Stimulated activated naive B cell treated with anti-CD40 and anti-IgM and Interleukin-4, amounts not matched to agents 10 μg/mL and 1 μg/mL and 100 μg/mL, for 72 hours (primary cell): ENCODE results near the gene PCDHB9.
"Not testable (repeated sequence)": the region's sequence is repeated elsewhere in the genome, so short reads cannot be mapped to it uniquely, and the experiment has no call there.

Experiments used
- ATAC-seq, 2 donors: fragments of 150-1000 bp; cut with Tn5 transposase; replicated peaks; 2 replicates each; pipeline ENCODE4 v1.10.0; 2021; ENCODE audit warnings: moderate library complexity in 1 of 2
- DNase-seq: peaks from one replicate; pipeline ENCODE4 v3.0.0; 2021
- H3K27ac Mint-ChIP-seq: one replicate; pipeline ENCODE4 v1.8.0; 2022; ENCODE audit warnings: mild to moderate bottlenecking, mixed read lengths
- H3K27me3 Mint-ChIP-seq, 2 donors: one replicate each; pipeline ENCODE4 v1.8.0; 2022; ENCODE audit warnings: mixed read lengths in 2 of 2
- H3K36me3 Mint-ChIP-seq, 2 donors: one replicate each; pipeline ENCODE4 v1.8.0; 2022; ENCODE audit warnings: mixed read lengths in 2 of 2, mild to moderate bottlenecking in 1 of 2
- H3K4me1 Mint-ChIP-seq, 2 donors: one replicate each; pipeline ENCODE4 v1.8.0; 2022; ENCODE audit warnings: mixed read lengths in 2 of 2, mild to moderate bottlenecking in 1 of 2
- H3K4me3 Mint-ChIP-seq, 2 donors: one replicate each; pipeline ENCODE4 v1.8.0; 2022; ENCODE audit warnings: mild to moderate bottlenecking in 2 of 2, mixed read lengths in 2 of 2, moderate library complexity in 1 of 2
- H3K9me3 Mint-ChIP-seq, 2 donors: one replicate each; pipeline ENCODE4 v1.8.0; 2022; ENCODE audit warnings: mixed read lengths in 2 of 2, mild to moderate bottlenecking in 1 of 2

Gene PCDHB9

DNA sequence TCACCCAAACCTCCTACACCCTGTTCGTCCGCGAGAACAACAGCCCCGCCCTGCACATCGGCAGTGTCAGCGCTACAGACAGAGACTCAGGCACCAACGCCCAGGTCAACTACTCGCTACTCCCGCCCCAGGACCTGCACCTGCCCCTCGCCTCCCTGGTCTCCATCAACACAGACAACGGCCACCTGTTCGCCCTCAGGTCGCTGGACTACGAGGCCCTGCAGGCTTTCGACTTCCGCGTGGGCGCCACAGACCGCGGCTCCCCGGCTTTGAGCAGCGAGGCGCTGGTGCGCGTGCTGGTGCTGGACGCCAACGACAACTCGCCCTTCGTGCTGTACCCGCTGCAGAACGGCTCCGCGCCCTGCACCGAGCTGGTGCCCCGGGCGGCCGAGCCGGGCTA lies 14.2 kb downstream of the PCDHB9 start:
- DNase-seq, H3K4me1 Mint-ChIP-seq, H3K27ac Mint-ChIP-seq, H3K4me3 Mint-ChIP-seq, H3K36me3 Mint-ChIP-seq, ATAC-seq: not testable (repeated sequence)
- Mint-ChIP-seq H3K27me3 (peaks cover 41 to 45% of the 10 kb centered on the region in 2 donors), H3K9me3 (peaks cover 22 to 25% of the 10 kb centered on the region in 2 donors)

DNA sequence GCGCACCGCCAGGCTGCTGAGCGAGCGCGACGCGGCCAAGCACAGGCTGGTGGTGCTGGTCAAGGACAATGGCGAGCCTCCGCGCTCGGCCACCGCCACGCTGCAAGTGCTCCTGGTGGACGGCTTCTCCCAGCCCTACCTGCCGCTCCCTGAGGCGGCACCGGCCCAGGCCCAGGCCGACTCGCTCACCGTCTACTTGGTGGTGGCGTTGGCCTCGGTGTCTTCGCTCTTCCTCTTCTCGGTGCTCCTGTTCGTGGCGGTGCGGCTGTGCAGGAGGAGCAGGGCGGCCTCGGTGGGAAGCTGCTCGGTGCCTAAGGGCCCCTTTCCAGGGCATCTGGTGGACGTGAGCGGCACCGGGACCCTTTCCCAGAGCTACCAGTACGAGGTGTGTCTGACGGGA lies 14.7 kb downstream of the PCDHB9 start:
- Mint-ChIP-seq H3K27me3 (peaks cover 45 to 49% of the 10 kb centered on the region in 2 donors), H3K9me3 (peaks cover 20% of the 10 kb centered on the region in 2 donors)
- not testable (repeated sequence) for H3K4me1 Mint-ChIP-seq, H3K36me3 Mint-ChIP-seq, DNase-seq, ATAC-seq, H3K4me3 Mint-ChIP-seq, H3K27ac Mint-ChIP-seq

- no peak within 1 kb of the TSS for H3K4me3 Mint-ChIP-seq
Observed at GRCh38 chr5:141208478-141208877, 21.5 kb downstream of the PCDHB9 start, which contains the start of gene PCDHB12. TSS of gene PCDHB12 (plus strand) at chr5:141208719. CDS start at chr5:141208908, 189 bp downstream.

GRCh38 chr5:141210281-141210680 lies 23.3 kb downstream of the PCDHB9 start:
- not testable (repeated sequence) for H3K4me3 Mint-ChIP-seq

More at GRCh38 chr5:141208478-141208877, 21.5 kb downstream of the PCDHB9 start, which contains the start of gene PCDHB12:
- H3K9me3 Mint-ChIP-seq: peaks cover 6 to 7% of the 10 kb centered on the region in 2 donors
- DNase-seq: no peak
- H3K36me3 Mint-ChIP-seq: peaks cover 6 to 8% of the 10 kb centered on the region in 2 donors
- no peak within 1 kb of the TSS for H3K27ac Mint-ChIP-seq
- H3K27me3 Mint-ChIP-seq: peaks cover 48 to 57% of the 10 kb centered on the region in 2 donors
- ATAC-seq: no peak
- H3K4me1 Mint-ChIP-seq: no peaks in the 10 kb centered on the region

DNA sequence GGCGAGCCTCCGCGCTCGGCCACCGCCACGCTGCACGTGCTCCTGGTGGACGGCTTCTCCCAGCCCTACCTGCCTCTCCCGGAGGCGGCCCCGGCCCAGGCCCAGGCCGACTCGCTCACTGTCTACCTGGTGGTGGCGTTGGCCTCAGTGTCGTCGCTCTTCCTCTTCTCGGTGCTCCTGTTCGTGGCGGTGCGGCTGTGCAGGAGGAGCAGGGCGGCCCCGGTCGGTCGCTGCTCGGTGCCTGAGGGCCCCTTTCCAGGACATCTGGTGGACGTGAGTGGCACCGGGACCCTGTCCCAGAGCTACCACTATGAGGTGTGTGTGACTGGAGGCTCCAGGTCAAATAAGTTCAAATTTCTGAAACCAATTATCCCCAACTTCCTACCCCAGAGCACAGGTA lies 23.9 kb downstream of the PCDHB9 start:
- Mint-ChIP-seq H3K36me3 (peaks cover 6 to 13% of the 10 kb centered on the region in 2 donors), H3K9me3 (peaks cover 6 to 13% of the 10 kb centered on the region in 2 donors), H3K27me3 (peaks cover 62 to 67% of the 10 kb centered on the region in 2 donors), H3K4me3 (peak overlapping the region in 1 of 2 donors; percentile 14), H3K27ac (peak overlapping the region; percentile 85)
- ATAC-seq, H3K4me1 Mint-ChIP-seq, DNase-seq: not testable (repeated sequence)

More at GRCh38 chr5:141210281-141210680, 23.3 kb downstream of the PCDHB9 start:
- not testable (repeated sequence) for H3K27ac Mint-ChIP-seq, H3K4me1 Mint-ChIP-seq, ATAC-seq, DNase-seq
- Mint-ChIP-seq H3K27me3 (peaks cover 57 to 66% of the 10 kb centered on the region in 2 donors), H3K9me3 (peaks cover 6 to 11% of the 10 kb centered on the region in 2 donors), H3K36me3 (peaks cover 6 to 12% of the 10 kb centered on the region in 2 donors)

- H3K4me3 Mint-ChIP-seq, DNase-seq, ATAC-seq, H3K4me1 Mint-ChIP-seq, H3K27ac Mint-ChIP-seq: not testable (repeated sequence)
- Mint-ChIP-seq H3K27me3 (peaks cover 50 to 60% of the 10 kb centered on the region in 2 donors), H3K9me3 (peaks cover 6 to 25% of the 10 kb centered on the region in 2 donors), H3K36me3 (peaks cover 6 to 17% of the 10 kb centered on the region in 2 donors)
Observed at GRCh38 chr5:141213656-141214339, 26.8 kb downstream of the PCDHB9 start, which contains the start of gene PCDHB13. TSS of gene PCDHB13 (plus strand) at chr5:141213919. CDS start at chr5:141214124, 205 bp downstream.

DNA sequence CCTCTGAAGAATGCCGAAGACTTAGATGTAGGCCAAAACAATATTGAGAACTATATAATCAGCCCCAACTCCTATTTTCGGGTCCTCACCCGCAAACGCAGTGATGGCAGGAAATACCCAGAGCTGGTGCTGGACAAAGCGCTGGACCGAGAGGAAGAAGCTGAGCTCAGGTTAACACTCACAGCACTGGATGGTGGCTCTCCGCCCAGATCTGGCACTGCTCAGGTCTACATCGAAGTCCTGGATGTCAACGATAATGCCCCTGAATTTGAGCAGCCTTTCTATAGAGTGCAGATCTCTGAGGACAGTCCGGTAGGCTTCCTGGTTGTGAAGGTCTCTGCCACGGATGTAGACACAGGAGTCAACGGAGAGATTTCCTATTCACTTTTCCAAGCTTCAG lies 27.6 kb downstream of the PCDHB9 start:
- Mint-ChIP-seq H3K9me3 (peaks cover 6 to 29% of the 10 kb centered on the region in 2 donors), H3K36me3 (peaks cover 6 to 19% of the 10 kb centered on the region in 2 donors), H3K27me3 (peaks cover 47 to 55% of the 10 kb centered on the region in 2 donors)
- H3K4me1 Mint-ChIP-seq, H3K4me3 Mint-ChIP-seq, H3K27ac Mint-ChIP-seq, ATAC-seq, DNase-seq: not testable (repeated sequence)

GRCh38 chr5:141215504-141215903 lies 28.5 kb downstream of the PCDHB9 start:
- H3K9me3 Mint-ChIP-seq: peaks cover 5 to 30% of the 10 kb centered on the region in 2 donors
- H3K4me1 Mint-ChIP-seq, H3K27ac Mint-ChIP-seq, DNase-seq, H3K4me3 Mint-ChIP-seq, ATAC-seq: not testable (repeated sequence)
- peaks cover 47 to 58% of the 10 kb centered on the region in 2 donors for H3K27me3 Mint-ChIP-seq
- peaks cover 3 to 21% of the 10 kb centered on the region in 2 donors for H3K36me3 Mint-ChIP-seq

- H3K4me3 Mint-ChIP-seq, H3K4me1 Mint-ChIP-seq, H3K27ac Mint-ChIP-seq, ATAC-seq, DNase-seq: not testable (repeated sequence)
- Mint-ChIP-seq H3K27me3 (peaks cover 46 to 56% of the 10 kb centered on the region in 2 donors), H3K9me3 (peaks cover 2 to 28% of the 10 kb centered on the region in 2 donors), H3K36me3 (peaks cover 0 to 17% of the 10 kb centered on the region in 2 donors)
Observed at GRCh38 chr5:141216035-141216434, 29.1 kb downstream of the PCDHB9 start.

DNA sequence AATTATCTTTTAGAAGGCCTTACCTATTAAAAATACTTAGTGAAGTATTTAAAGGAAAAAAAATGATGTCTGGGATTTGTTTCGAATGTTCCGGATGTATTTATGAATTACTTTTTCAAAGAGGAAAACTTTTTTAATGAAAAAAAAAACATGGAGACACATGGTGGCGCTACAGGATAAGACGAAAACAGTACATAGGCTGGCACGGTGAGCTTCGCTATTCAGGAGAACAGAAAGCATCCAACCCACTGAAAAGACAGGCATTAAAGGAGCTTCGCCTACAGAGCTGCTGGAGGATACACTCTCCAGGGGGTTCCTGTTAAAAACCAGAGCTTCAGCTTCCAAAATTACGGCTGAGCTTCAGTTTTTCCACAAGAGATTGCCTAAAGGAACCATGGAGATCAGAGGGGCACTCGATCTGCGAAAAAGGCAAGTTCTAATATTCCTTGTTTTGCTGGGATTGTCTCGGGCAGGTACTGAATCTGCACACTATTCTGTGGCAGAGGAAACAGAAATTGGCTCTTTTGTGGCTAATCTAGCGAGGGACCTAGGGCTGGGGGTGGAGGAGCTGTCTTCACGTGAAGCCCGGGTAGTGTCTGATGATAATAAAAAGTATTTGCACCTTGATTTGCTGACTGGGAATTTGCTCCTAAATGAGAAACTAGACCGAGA lies 36.3 kb downstream of the PCDHB9 start, which contains the start of gene PCDHB14:
Gene PCDHB14 (plus strand): TSS at position 232 of the 672 bp plus-strand sequence. CDS start 163 bp downstream, at position 395.
- Mint-ChIP-seq H3K4me1 (no peaks in the 10 kb centered on the region), H3K27ac (no peak within 1 kb of the TSS), H3K4me3 (peak within 1 kb of the TSS; percentile 20 to 22), H3K27me3 (peaks cover 51 to 77% of the 10 kb centered on the region in 2 donors), H3K9me3 (peaks cover 9 to 21% of the 10 kb centered on the region in 2 donors), H3K36me3 (peaks cover 3 to 11% of the 10 kb centered on the region in 2 donors)
- ATAC-seq (no peak), DNase-seq (no peak)

DNA sequence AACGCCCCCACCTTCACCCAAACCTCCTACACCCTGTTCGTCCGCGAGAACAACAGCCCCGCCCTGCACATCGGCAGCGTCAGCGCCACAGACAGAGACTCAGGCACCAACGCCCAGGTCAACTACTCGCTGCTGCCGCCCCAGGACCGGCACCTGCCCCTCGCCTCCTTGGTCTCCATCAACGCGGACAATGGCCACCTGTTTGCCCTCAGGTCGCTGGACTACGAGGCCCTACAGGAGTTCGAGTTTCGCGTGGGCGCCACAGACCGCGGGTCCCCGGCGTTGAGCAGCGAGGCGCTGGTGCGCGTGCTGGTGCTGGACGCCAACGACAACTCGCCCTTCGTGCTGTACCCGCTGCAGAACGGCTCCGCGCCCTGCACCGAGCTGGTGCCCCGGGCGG lies 37.9 kb downstream of the PCDHB9 start:
- not testable (repeated sequence) for H3K4me3 Mint-ChIP-seq, H3K36me3 Mint-ChIP-seq, ATAC-seq, DNase-seq, H3K4me1 Mint-ChIP-seq, H3K27ac Mint-ChIP-seq
- peaks cover 9 to 15% of the 10 kb centered on the region in 2 donors for H3K9me3 Mint-ChIP-seq
- H3K27me3 Mint-ChIP-seq: peaks cover 51 to 64% of the 10 kb centered on the region in 2 donors

DNA sequence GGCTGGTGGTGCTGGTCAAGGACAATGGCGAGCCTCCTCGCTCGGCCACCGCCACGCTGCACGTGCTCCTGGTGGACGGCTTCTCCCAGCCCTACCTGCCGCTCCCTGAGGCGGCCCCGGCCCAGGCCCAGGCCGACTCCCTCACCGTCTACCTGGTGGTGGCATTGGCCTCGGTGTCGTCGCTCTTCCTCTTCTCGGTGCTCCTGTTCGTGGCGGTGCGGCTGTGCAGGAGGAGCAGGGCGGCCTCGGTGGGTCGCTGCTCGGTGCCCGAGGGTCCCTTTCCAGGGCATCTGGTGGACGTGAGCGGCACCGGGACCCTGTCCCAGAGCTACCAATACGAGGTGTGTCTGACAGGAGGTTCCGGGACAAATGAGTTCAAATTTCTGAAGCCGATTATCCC lies 38.5 kb downstream of the PCDHB9 start:
- not testable (repeated sequence) for DNase-seq, H3K4me1 Mint-ChIP-seq, H3K27ac Mint-ChIP-seq, ATAC-seq, H3K36me3 Mint-ChIP-seq, H3K4me3 Mint-ChIP-seq
- Mint-ChIP-seq H3K27me3 (peaks cover 45 to 58% of the 10 kb centered on the region in 2 donors), H3K9me3 (peaks cover 6 to 12% of the 10 kb centered on the region in 2 donors)

- peaks cover 33 to 51% of the 10 kb centered on the region in 2 donors for H3K27me3 Mint-ChIP-seq
- H3K9me3 Mint-ChIP-seq: peaks cover 22 to 24% of the 10 kb centered on the region in 2 donors
- H3K4me1 Mint-ChIP-seq: no peaks in the 10 kb centered on the region
- DNase-seq (no peak), ATAC-seq (no peak)
- no peak overlapping the region for H3K27ac Mint-ChIP-seq
- peaks cover 4 to 11% of the 10 kb centered on the region in 2 donors for H3K36me3 Mint-ChIP-seq
- H3K4me3 Mint-ChIP-seq: no peak overlapping the region
Observed at GRCh38 chr5:141234109-141234667, 47.2 kb downstream of the PCDHB9 start.

DNA sequence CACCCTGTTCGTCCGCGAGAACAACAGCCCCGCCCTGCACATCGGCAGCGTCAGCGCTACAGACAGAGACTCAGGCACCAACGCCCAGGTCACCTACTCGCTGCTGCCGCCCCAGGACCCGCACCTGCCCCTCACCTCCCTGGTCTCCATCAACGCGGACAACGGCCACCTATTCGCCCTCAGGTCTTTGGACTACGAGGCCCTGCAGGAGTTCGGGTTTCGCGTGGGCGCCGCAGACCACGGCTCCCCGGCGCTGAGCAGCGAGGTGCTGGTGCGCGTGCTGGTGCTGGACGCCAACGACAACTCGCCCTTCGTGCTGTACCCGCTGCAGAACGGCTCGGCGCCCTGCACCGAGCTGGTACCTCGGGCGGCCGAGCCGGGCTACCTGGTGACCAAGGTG lies 49.0 kb downstream of the PCDHB9 start:
- H3K27ac Mint-ChIP-seq, ATAC-seq, DNase-seq, H3K4me3 Mint-ChIP-seq, H3K4me1 Mint-ChIP-seq: not testable (repeated sequence)
- peaks cover 29 to 36% of the 10 kb centered on the region in 2 donors for H3K9me3 Mint-ChIP-seq
- H3K36me3 Mint-ChIP-seq: peaks cover 4 to 19% of the 10 kb centered on the region in 2 donors
- peaks cover 47 to 68% of the 10 kb centered on the region in 2 donors for H3K27me3 Mint-ChIP-seq
